ENCODE measurements around the gene HOMER2.
"Not testable (repeated sequence)": the region's sequence is repeated elsewhere in the genome, so short reads cannot be mapped to it uniquely, and the experiment has no call there.

HOMER2 gene

GRCh38 chr15:82963471-82964341 lies 11.2 kb upstream of the HOMER2 start:
- DNase-seq = no peak

- no peak for DNase-seq
Observed at GRCh38 chr15:82960766-82961165, 8.2 kb upstream of the HOMER2 start.

GRCh38 chr15:82959423-82959822 lies 6.9 kb upstream of the HOMER2 start:
- DNase-seq = no peak

- DNase-seq = no peak
Observed at GRCh38 chr15:82958638-82959037, 6.1 kb upstream of the HOMER2 start.

GRCh38 chr15:82951472-82952157 lies 905 bp downstream of the HOMER2 start:
- no peak for DNase-seq

- no peak for DNase-seq
Observed at GRCh38 chr15:82950746-82951370, 1.7 kb downstream of the HOMER2 start.

GRCh38 chr15:82950295-82950694 lies 2.2 kb downstream of the HOMER2 start:
- no peak for DNase-seq

- DNase-seq = no peak
Observed at GRCh38 chr15:82946155-82946701, 6.3 kb downstream of the HOMER2 start.

GRCh38 chr15:82945326-82945725 lies 7.2 kb downstream of the HOMER2 start:
- no peak for DNase-seq

- DNase-seq = no peak
Observed at GRCh38 chr15:82944821-82945220, 7.7 kb downstream of the HOMER2 start.

- no peak for DNase-seq
Observed at GRCh38 chr15:82944056-82944455, 8.5 kb downstream of the HOMER2 start.

GRCh38 chr15:82943176-82943575 lies 9.3 kb downstream of the HOMER2 start:
- DNase-seq = no peak

- no peak for DNase-seq
Observed at GRCh38 chr15:82942691-82943090, 9.8 kb downstream of the HOMER2 start.

- DNase-seq = not testable (repeated sequence)
Observed at GRCh38 chr15:82939678-82940077, 12.8 kb downstream of the HOMER2 start.

GRCh38 chr15:82937712-82938058 lies 14.8 kb downstream of the HOMER2 start:
- no peak for DNase-seq

- no peak for DNase-seq
Observed at GRCh38 chr15:82936966-82937711, 15.4 kb downstream of the HOMER2 start.

GRCh38 chr15:82935382-82935781 lies 17.1 kb downstream of the HOMER2 start:
- DNase-seq = no peak

GRCh38 chr15:82934100-82934880 lies 18.2 kb downstream of the HOMER2 start:
- DNase-seq = no peak

GRCh38 chr15:82933576-82933975 lies 18.9 kb downstream of the HOMER2 start:
- DNase-seq = peak in 1 of 2 donors; percentile 20

GRCh38 chr15:82931221-82931620 lies 21.3 kb downstream of the HOMER2 start:
- DNase-seq = no peak

GRCh38 chr15:82930461-82930860 lies 22.1 kb downstream of the HOMER2 start:
- DNase-seq = no peak

- no peak for DNase-seq
Observed at GRCh38 chr15:82928711-82929110, 23.8 kb downstream of the HOMER2 start.
